Endodermal cell (in vitro differentiated cells): ENCODE data around the gene TMPRSS13. TPM values are rescaled to one million over a fixed set of nuclear protein-coding genes. Genes with fewer than 3 reads are reported as not detected.

ENCODE experiments used
- DNase-seq: peaks from one replicate; pipeline ENCODE4 v3.0.0-alpha.2; 2017
- H3K27ac ChIP-seq: 2 replicates; pipeline ENCODE4 v1.5.1; 2013; ENCODE audit warnings: mild to moderate bottlenecking, low read depth, low read length, moderate library complexity
- H3K27me3 ChIP-seq: 2 replicates; pipeline ENCODE4 v1.6.1; 2013; ENCODE audit warnings: mild to moderate bottlenecking, low read length, moderate library complexity; ENCODE audit not compliant: insufficient read depth, control insufficient read depth, poor library complexity, severe bottlenecking
- H3K36me3 ChIP-seq: 2 replicates; pipeline ENCODE4 v1.7.0; 2013; ENCODE audit warnings: mild to moderate bottlenecking, low read length, moderate library complexity; ENCODE audit not compliant: control insufficient read depth, insufficient read depth
- H3K4me1 ChIP-seq: one replicate; pipeline ENCODE4 v1.7.0; 2013; ENCODE audit warnings: low read length; ENCODE audit not compliant: control insufficient read depth, insufficient read depth
- H3K4me3 ChIP-seq: 2 replicates; pipeline ENCODE4 v1.5.1; 2013; ENCODE audit warnings: mild to moderate bottlenecking, low read length, moderate library complexity
- H3K9ac ChIP-seq: 2 replicates; pipeline ENCODE4 v1.6.1; 2013; ENCODE audit warnings: mild to moderate bottlenecking, low read length, moderate library complexity; ENCODE audit not compliant: poor library complexity, severe bottlenecking; ENCODE audit errors: extremely low read depth
- H3K9me3 ChIP-seq: 2 replicates; pipeline ENCODE4 v1.6.1; 2013; ENCODE audit warnings: mild to moderate bottlenecking, low read length, moderate library complexity; ENCODE audit not compliant: control insufficient read depth
- H3K27ac Mint-ChIP-seq: 2 replicates; pipeline ENCODE4 v1.8.0; 2020; ENCODE audit warnings: mixed read lengths
- H3K27me3 Mint-ChIP-seq: 2 replicates; pipeline ENCODE4 v1.8.0; 2021; ENCODE audit warnings: mild to moderate bottlenecking, mixed read lengths; ENCODE audit not compliant: insufficient read depth
- H3K36me3 Mint-ChIP-seq: 2 replicates; pipeline ENCODE4 v1.8.0; 2020; ENCODE audit warnings: low read depth, mixed read lengths
- H3K4me1 Mint-ChIP-seq: 2 replicates; pipeline ENCODE4 v1.8.0; 2020; ENCODE audit warnings: mixed read lengths
- H3K4me3 Mint-ChIP-seq: 2 replicates; pipeline ENCODE4 v1.8.0; 2020; ENCODE audit warnings: mild to moderate bottlenecking, moderate library complexity, mixed read lengths
- H3K9me3 Mint-ChIP-seq: 2 replicates; pipeline ENCODE4 v1.8.0; 2020; ENCODE audit warnings: mild to moderate bottlenecking, mixed read lengths
- WGBS, 2 experiments: methylation state at CpG; one replicate each; pipeline versions ENCODE4 v1.1.5 to v1.1.7; 2013; ENCODE audit warnings: missing lambda C conversion rate in 2 of 2, mixed read lengths in 1 of 2; ENCODE audit not compliant: insufficient coverage in 1 of 2, insufficient read length in 1 of 2; 5-methylcytosine and 5-hydroxymethylcytosine counted together
- total RNA-seq, 2 donors: library from RNA; stranded (reverse); fragmentation: NEBNext Ultra II Directional in 1 of 2; extraction: Animal tissue kit (Norgen Biotek cat#: 25700) in 1 of 2; gene quantifications; 2 replicates in 1 of 2; 3 replicates in 1 of 2; pipeline ENCODE4 v1.2.1, GENCODE V29; 2021
- TF ChIP-seq, protein P1 (sequence below): fragments of 200-600 bp; sonication (generic); conservative IDR thresholded peaks from 2 replicates; pipeline ENCODE4 v1.5.0; 2021; ENCODE audit warnings: antibody characterized with exemption, mild to moderate bottlenecking

The TMPRSS13 gene
- total RNA-seq, 2 donors from 2014 or later: 2.5 to 6.4 TPM

DNA sequence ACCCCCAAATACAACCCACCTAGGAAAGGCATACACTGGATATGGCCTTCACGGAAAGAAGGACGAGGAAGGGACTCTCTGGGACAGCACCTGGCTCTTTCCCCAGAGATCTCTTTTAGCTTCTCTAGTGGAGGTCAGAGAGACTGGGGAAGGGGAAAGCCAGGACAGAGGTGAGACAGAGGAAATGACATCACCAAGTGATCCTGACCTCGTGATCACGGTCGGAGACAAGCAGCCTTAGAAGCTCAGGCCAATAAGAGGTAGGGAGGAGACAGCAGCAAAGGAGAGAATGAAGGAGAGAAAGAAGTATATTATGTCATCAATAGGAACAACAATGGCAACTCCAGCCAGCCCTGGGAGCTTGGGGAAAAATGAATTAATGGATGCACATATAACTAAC, 15.4 kb upstream of the TMPRSS13 start:
- Mint-ChIP-seq H3K27ac (no peak overlapping the region), H3K27me3 (peaks cover 2% of the 10 kb centered on the region), H3K36me3 (no peaks in the 10 kb centered on the region), H3K4me1 (peaks cover 2% of the 10 kb centered on the region), H3K4me3 (no peak overlapping the region), H3K9me3 (no peaks in the 10 kb centered on the region)
- Histone ChIP-seq H3K27me3 (no peaks in the 10 kb centered on the region), H3K27ac (no peak overlapping the region), H3K9ac (no peak overlapping the region), H3K9me3 (peaks cover 8% of the 10 kb centered on the region), H3K4me1 (no peaks in the 10 kb centered on the region), H3K36me3 (no peaks in the 10 kb centered on the region), H3K4me3 (no peak overlapping the region)
- TF ChIP-seq, protein P1, sequence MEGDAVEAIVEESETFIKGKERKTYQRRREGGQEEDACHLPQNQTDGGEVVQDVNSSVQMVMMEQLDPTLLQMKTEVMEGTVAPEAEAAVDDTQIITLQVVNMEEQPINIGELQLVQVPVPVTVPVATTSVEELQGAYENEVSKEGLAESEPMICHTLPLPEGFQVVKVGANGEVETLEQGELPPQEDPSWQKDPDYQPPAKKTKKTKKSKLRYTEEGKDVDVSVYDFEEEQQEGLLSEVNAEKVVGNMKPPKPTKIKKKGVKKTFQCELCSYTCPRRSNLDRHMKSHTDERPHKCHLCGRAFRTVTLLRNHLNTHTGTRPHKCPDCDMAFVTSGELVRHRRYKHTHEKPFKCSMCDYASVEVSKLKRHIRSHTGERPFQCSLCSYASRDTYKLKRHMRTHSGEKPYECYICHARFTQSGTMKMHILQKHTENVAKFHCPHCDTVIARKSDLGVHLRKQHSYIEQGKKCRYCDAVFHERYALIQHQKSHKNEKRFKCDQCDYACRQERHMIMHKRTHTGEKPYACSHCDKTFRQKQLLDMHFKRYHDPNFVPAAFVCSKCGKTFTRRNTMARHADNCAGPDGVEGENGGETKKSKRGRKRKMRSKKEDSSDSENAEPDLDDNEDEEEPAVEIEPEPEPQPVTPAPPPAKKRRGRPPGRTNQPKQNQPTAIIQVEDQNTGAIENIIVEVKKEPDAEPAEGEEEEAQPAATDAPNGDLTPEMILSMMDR: no peak
- peak; percentile 34 for DNase-seq
- 85 to 92% methylated on average over 5 of the region's 5 CpGs for WGBS, 2 experiments

DNA sequence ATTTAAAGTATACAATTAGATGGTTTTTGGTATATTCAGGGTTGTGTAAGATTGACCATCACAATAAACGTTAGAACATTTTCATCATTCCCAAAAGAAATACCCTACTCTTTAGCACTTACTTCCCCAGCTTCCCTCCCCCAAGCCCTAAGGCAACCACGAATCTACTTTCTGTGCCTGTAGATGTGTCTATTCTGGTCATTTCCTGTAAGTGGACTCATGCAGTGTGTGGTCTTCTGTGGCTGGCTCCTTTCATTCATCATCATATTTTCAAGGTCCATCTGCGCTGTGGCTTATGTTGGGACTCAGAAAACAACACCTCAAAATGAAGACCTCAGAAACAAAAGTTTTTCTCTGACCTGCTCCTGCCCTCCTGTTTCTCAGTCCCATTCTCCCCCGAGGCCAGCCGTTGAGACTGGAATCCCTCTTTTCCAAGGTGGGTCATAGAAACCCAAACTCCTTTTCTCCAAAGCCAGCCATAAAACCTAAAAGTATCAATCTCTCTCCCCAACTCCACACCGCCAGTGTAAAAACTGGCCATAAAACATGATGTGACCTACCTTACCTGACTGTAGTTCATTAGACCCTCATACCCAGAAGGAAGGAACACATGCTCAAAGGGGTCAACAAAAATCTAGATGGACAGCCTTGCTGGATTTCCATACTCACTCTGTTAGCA, 12.9 kb upstream of the TMPRSS13 start:
- peaks cover 8% of the 10 kb centered on the region for H3K9me3 ChIP-seq
- H3K9ac ChIP-seq: no peak overlapping the region
- TF ChIP-seq, protein P1: no peak
- H3K4me1 ChIP-seq: no peaks in the 10 kb centered on the region
- no peaks in the 10 kb centered on the region for H3K27me3 ChIP-seq
- no peaks in the 10 kb centered on the region for H3K36me3 ChIP-seq
- no peak overlapping the region for H3K4me3 ChIP-seq
- H3K27ac ChIP-seq: no peak overlapping the region
- H3K27ac Mint-ChIP-seq: no peak overlapping the region
- peaks cover 12% of the 10 kb centered on the region for H3K4me1 Mint-ChIP-seq
- 91 to 100% methylated on average over 3 to 6 of the region's 6 CpGs for WGBS, 2 experiments
- H3K27me3 Mint-ChIP-seq: no peaks in the 10 kb centered on the region
- no peaks in the 10 kb centered on the region for H3K36me3 Mint-ChIP-seq
- no peaks in the 10 kb centered on the region for H3K9me3 Mint-ChIP-seq
- H3K4me3 Mint-ChIP-seq: no peak overlapping the region
- DNase-seq: no peak

DNA sequence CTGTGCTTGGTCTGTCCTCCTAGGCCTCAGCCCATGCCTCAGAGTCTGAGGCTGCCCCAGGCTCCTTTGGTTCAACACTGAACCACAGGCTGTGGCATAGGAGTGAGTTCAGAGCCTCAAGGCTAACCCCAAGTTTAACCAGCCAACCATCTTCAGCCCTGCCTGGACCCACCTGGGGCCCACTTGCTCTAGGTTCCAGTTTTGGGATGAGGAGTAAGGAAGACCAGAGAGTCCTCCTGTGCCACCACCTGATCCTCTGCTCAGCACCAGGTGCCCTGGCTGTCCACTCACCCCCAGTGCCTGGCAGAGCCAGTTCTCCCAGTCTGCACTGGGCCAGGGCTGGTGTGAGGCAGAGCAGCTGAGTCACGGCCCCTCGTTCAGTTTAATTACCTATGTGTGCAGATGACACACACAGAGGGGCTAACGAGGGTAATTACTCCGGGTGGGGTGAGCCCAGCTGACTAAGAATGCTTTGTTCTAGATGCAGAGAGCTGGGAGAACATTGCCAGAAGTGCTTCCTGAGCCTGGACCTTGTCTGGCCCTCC, 12.0 kb upstream of the TMPRSS13 start:
- Mint-ChIP-seq H3K4me1 (peaks cover 20% of the 10 kb centered on the region), H3K27ac (no peak overlapping the region), H3K36me3 (no peaks in the 10 kb centered on the region), H3K9me3 (no peaks in the 10 kb centered on the region), H3K27me3 (no peaks in the 10 kb centered on the region), H3K4me3 (no peak overlapping the region)
- H3K36me3 ChIP-seq: no peaks in the 10 kb centered on the region
- H3K27ac ChIP-seq: no peak overlapping the region
- H3K4me3 ChIP-seq: no peak overlapping the region
- peak; percentile 16 for DNase-seq
- WGBS, 2 experiments: 75 to 87% methylated on average over 3 to 4 of the region's 4 CpGs
- peaks cover 8% of the 10 kb centered on the region for H3K9me3 ChIP-seq
- no peaks in the 10 kb centered on the region for H3K27me3 ChIP-seq
- H3K4me1 ChIP-seq: no peaks in the 10 kb centered on the region
- H3K9ac ChIP-seq: no peak overlapping the region
- TF ChIP-seq, protein P1: no peak
